Fibroblast of upper back skin (primary cell): Measurements from ENCODE around the gene PCSK5.

Source experiments
- DNase-seq: peaks from one replicate; pipeline ENCODE4 v3.0.0-alpha.2; 2013

The PCSK5 gene

DNA sequence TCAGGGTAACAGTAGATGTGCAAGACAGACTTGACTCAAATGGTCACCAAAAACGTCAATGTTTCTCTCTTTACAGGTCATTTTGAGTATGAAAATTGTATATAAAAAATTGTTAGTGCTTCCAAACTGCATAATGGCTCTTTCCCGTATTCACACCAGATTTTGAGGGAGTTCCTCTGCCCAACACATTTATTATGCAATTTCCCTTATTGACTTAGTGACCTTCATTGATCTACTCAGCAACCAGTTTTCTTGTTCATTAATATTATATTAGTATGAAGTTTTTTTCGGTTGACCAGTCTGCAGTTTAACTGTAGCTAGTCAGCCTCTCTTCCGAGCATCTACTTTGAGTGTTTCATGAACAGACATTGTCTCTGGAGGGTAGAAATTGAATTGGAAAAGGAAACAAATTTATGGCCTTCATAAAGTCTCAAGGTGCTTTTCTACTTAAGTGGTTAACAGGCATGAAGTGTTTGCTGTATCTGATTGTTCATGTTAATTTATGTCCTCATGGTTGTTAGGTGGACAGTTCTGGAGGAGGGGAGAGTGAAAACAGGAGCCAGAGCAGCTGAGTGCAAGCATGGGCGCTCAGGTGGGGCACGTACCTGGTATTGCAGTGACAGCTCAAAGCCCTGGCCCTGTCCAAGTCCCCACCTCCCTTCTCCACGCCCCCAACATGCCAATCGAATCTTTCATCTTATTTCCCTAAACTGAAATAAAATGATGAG is 263.6 kb downstream of the PCSK5 start:
- no peak for DNase-seq

DNA sequence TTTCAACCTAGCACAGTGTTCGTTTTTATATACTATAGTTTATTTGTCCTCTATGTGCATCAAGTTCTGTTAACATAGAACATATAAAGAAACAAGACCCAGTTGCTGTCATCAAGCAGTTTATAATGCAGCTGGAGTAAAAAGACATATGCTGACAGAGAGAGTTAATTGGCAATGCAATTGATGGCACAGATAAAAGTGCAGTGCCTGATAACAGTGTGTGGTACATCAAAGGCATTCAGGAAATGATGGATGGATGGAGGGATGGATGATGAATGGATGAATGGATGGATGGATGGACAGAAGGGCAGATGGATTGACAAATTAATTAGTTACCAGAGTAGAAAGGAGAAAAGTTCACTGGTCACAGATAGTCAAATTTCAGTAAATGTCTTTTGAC is 264.9 kb downstream of the PCSK5 start:
- DNase-seq: no peak

DNA sequence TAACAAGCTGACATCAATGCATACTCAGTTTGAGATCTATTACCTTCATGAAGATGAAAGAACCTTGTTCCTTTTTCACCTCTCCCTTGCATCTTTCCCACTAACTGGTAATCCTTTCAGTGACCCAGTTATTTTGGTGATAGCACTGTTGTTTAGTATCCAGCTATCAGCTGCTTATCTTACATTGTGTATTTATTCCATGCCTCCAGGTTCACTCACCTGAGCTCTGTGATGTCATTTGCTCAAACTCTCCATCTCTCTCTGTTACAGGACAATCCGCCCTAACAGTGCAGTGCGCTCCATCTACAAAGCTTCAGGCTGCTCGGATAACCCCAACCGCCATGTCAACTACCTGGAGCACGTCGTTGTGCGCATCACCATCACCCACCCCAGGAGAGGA is 268.2 kb downstream of the PCSK5 start:
- no peak for DNase-seq

DNA sequence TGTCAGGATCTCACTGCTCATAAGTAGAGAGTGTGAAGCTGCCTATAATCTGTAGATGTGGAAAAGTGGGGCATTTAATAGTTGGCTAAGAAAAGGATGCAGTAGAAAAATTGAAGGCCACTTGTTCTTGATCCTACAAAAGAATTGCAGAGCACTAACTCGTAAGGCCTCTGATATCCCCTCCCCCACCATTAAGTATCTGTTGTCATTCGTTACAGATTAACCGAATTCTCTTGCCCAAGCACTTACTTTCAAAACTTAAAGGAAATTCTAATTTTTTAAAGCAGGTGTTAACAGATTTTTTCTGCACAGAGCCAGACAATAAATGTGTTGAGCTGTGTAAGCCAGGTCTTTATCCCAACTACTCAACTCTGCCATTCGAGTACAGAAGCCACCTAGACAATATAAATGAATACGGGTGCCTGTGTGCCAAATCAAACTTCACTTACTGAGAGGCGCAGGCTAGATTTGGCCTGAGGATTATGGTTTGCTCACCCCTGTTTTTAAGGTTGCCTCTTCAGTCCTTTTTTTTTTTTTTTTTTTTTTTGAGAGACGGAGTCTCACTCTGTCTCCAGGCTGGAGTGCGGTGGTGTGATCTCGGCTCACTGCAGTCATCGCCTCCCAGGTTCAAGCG is 268.9 kb downstream of the PCSK5 start:
- DNase-seq: no peak

DNA sequence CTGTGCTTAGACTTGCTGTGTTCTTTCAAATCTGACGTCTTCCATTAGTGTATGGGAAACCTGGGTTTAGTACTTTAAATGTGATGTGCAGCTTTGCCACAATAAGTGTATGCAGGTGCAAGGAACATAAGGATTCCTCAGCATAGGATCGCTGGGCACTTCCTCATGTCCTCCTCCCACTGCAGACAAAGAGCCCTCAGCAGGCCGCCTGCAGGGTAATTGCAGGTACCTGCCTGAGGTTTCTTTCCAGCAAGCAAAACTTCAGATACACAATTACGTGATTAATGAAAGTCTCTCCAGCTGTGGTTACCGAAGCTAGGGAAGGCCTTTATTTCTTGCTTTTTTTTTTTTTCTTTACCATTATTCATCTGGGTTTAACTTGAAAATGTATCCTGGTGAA is 270.6 kb downstream of the PCSK5 start:
- no peak for DNase-seq

DNA sequence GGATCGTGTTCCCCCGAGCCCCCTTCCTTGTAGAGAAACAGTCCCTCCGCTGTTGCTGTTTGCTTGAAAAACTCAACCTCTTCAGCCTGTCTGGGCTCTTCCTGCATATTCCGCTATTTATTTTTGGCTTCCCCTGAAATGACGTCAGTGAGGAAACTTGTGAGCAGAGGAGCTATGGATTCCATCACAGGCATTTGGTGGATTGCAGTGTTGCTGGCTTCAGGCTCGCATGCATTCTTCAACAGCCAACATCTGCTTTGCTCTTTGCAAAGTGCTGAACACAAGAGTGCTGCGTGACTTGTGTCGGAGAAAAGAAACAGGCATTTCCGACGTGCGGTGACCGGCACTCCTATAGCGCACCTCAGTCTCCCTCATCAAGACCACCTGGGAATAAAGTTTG is 271.1 kb downstream of the PCSK5 start:
- DNase-seq: peak; percentile 94

DNA sequence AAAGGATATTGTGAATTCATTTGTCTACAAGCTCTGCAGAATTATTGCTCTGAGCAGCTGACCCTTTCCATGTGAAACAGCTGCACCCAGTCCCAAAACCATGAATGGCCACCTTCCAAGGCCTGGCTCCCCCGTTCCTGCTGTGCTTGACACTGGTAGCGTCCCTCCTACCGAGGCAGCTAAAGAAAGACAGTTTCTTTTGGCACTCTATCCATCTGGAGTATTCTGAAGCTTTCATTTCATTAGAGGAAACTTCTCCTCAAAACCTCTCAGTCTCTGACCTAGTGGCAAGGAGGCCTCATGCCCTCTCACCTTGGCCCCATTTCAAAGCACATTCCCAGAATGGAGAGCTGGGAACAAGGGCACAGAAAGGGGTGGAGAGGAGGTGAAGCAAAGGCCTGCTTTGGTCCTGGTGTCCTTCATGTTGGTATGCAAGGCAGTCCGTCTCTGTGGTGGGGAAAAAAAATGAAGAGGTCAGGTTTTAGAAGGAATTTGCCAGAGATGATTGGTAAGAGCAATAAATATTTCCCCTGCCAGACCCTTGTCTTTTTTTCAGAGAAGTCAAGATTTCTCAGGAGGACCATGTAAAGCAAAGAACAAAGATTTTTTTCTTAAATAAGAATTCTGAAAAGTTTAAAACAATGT is 271.7 kb downstream of the PCSK5 start:
- DNase-seq: peak; percentile 56

DNA sequence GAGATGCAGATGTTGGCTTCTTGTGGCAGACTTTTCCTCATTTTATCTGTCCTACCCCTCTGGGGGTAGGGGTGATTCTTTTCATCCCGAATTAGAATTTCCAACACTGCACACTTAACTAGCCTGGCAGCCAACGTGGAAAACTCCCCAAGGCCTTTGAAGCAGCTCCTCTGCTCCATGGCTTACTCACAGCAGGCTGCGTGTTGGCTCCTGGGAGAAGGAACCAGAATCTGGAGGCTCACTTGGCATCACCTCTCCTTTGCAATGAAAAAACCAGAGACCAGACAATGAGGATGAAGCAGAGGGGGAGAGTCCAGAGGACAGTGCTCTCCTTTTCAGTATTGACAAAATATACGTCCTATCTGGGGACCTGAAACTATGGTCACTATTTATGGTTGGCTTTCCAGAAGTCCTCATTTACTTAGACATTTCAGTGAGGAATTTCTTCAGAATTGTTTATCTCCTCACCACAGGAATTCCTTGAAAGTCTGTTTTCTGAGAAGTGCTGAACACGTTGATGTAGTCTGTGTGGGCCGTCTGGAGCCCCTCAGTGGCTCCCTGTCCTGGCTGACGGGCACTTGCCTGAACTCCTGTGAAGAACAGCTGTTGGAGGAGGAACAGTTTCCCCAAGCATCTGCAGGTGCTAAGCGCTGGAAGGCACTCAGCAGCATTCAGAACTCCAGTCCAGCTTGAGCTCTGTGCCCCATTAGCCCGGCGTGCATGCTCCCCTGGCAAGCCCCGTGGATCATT is 272.5 kb downstream of the PCSK5 start:
- peak; percentile 77 for DNase-seq

DNA sequence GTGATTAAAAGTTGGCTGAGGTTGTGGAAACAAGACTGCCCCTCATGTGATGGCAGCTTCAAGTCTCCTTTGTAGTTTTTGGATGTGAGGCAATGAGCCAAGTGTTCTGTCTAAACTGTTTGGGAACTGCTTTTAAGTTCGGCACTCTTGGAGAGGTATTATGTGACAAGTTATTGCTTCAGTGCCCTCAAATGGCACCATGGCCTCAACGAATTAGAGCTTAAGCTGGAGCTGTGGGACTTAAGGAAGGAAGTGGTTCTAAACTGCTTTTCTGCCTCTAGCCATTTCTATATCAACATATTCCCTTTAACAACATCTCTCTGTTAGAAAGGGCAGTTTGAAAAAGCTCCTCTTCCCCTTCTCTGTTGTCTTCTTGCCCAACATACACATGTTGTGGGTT is 276.1 kb downstream of the PCSK5 start:
- DNase-seq: no peak

DNA sequence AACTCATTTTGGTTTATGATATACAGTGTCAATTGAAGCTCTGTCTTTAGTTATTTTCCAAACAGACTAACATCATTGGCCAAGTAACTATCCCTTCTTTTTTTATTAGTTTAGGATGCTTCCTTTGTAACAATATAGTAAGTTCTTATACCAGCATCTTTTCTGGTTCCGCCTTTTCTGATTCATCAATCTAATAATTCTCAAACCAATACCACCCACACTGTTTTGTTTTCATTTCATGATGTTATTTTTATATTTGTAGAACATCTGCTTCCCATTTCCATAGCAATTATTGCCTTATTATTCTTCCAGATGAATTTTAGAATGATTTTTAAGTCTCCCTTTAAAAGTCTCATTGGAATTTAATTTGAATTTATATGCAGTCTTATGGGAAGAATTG is 285.7 kb downstream of the PCSK5 start:
- DNase-seq: no peak

DNA sequence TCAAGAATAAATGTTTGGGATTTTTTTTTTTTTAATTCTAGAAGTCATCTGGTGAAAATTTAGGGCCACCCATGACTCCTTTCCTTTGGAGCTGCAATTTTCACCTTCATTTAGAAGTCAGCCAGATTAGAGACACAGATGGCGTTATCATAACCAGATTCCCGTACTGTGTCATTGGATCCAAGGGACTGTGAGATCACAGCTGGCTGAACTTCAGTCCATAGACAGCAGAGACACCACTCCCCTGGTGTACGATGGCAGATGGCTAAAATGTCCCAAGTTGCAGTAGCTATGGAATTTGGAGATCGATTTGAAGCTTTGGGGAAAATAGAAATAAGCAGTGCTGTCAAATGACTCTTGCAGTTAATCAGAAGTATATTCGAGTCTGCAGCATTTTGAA is 287.5 kb downstream of the PCSK5 start:
- DNase-seq: no peak

DNA sequence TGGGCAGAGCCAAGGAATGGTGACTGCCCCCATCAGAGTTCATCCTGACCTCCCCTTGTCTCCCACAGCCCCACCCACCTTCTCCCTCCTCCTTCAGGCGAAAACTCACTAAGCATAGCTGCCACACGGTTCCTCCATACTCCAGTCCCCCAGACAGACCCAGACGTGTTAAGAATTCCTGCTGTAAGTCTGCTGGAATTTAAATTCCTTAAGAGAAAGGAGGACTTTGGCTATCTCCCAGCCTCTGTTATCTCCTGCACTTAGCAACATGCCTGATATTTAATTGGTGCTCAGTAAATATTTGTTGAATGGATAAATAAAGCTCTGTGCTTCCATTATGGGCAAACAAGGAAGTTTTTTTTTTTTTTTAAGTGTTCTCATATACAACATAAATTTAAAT is 290.1 kb downstream of the PCSK5 start:
- peak; percentile 85 for DNase-seq

DNA sequence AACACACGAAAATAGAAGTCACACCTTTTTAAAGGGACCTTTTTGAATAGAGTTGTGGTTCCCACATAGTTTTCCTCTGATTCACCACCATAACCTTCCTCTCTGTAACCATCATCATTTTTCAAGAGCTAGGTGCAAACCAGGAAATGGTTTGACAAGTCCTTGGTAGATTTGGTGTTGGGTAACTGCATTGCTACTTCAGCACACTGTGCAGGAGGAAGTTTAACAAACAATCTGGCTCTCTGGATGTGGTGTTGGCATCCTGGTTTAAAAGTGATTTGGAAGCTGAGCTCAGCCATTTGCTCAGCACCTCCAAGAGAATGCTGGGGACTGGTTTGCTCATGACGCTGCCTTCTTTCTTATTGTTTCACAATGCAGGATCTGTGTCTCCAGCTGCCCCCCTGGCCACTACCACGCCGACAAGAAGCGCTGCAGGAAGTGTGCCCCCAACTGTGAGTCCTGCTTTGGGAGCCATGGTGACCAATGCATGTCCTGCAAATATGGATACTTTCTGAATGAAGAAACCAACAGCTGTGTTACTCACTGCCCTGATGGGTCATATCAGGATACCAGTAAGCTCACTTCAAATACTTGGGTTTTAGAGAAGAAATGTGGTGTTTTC is 290.7 kb downstream of the PCSK5 start:
- DNase-seq: peak; percentile 77

DNA sequence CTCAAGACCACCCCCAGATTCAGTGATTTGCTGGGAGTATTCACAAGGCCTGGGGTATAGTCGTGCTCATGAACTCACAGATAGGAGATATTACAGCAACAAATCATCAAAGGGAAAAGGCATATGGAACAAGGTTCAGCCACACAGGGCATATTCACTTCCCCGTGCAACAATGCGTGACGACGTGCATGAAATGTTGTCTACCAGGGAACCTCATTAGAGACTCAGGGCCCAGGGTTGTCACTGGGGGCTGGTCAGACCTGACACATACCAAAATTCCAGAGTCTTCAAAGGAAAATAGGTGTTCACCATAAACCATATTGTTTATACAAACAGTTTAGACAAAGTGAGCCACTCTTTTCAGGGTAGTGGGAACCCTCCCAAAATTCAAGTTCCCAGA is 291.3 kb downstream of the PCSK5 start:
- no peak for DNase-seq

DNA sequence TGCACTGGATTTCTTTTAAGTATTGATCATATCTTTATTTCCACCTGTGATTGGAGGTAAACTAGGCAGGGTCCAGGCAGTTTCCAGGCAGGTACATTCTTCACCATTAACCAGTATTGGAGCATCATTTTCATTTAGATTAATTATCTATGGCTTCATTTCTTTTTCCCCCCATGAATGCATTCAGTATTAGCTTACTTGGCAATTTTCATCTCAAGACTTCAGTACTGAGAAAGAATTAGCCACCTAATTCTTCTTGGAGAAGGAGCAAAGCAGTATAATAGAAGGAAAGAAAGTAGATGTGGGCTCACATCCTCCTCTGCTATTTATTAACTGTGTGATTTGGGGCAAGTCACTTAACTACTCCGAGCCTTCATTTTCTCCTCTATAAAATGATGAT is 295.0 kb downstream of the PCSK5 start:
- no peak for DNase-seq

DNA sequence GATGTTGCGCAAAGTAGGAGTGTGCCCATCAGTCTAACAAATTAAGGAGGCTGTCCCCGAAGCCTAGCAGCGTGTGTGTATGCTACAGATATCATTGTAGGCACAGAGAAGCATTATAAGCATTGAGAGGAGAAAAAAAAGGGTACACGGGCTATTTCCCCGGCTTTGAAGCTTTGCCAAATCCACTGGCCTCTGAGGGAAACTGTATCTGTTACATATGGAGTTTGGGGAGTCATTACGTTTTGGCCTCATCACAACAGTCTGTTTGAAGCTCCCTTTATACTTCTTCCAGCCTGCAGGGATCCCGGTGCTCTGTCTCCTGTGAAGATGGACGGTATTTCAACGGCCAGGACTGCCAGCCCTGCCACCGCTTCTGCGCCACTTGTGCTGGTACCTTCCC is 297.8 kb downstream of the PCSK5 start:
- no peak for DNase-seq

DNA sequence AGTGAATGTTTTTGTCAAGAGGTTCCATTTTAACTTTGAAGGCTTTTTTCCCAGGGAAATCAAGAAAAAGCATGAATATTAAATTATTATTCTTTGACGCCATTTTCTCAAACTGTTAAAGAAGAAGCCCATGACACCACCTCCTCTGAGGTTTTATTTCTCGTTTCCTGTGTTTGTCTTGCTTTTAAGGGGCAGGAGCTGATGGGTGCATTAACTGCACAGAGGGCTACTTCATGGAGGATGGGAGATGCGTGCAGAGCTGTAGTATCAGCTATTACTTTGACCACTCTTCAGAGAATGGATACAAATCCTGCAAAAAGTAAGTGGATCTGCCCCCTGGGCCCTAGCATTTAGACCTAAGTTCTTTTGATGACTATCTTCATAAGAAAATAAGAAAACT is 298.4 kb downstream of the PCSK5 start:
- no peak for DNase-seq

DNA sequence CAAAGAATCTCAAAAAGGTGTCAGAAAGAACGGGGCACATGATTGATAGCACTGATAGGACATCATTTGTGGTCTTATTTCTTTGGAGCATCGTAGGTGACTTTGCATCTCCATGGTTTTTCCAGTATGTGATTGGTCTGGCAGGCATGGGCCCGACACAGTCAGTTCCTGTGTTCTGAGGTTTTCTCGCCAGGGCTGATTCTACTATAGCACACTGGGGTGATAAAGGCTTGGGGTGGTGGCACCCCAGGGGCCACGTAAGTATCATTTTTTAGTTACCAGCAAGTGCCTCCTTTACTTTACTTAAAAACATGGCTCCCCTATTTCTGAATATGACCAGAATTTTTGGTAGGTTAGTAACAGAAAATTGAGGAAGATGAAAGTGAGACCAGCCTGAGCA is 301.0 kb downstream of the PCSK5 start:
- no peak for DNase-seq

DNA sequence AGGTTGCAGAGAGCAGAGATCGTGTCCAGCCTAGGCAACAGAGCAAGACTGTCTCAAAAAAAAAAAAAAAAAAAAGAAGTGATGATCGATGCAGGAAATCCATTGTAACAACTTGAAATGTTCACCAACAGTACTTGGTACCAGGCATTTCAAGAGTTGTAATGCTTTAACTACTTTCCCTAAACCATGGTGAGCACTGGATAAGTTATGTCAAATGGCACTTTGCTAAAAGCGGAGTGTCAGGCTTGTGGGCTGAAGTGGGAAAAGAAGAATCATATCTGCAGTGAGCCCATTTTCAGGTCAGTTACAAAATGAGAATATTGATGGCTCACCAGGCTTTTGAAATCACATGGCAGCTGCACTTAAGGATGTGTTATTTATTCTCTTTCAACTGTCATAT is 301.5 kb downstream of the PCSK5 start:
- DNase-seq: no peak

DNA sequence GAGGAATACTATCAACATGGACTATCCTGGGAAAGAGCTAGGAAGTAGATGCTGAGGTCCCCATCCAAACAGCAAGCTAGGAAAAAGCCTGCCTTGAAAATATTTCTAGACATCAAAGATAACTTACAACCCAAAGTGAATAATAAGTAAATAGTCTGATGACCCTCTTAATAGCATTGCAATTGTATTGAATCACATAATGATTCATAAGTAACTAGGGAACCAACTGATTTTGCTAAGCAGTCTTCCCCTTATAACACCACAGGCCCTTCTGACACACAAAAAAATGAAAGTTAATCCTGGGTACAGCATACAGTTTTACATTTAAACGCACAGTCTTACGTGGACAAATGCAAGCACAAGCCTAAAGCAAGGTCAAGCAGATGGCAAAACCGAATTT is 304.4 kb downstream of the PCSK5 start:
- peak; percentile 54 for DNase-seq

DNA sequence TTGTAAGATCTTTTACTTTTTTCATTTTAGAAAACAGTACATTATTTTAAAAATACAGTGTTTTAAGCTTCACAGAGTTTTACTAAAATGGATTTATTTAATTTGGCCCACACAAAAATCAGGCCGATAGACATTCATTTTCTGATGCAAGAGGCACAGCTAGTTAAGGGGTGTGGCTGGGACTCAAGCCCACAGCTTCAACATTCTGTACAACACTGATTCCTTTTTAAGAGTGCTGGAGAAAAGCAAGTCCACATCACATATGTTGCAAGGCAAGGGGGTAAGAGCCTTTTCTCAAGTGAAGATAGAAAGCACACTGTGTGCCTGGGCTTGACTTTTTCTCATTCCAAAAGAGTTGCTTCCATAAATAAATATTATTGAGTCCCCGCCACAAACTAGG is 307.9 kb downstream of the PCSK5 start:
- peak; percentile 68 for DNase-seq

DNA sequence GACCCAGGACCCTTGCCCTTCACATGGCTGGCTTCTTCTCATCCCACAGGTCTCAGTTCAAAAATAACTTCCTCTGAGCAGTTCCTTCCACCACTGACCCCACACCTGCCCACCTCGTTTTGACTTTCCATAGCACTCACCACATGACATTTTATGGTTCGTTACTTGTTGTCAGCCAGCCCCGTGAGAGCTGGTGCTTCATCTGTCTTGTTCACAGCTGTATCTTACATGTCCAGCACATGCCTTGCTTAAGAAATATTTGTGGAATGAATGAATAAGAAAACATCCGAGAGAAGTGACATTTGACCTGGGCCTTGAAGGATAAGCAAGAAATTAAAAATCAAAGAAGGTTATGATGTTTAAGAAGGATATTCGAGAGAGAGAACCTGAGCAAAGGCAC is 309.8 kb downstream of the PCSK5 start:
- no peak for DNase-seq

DNA sequence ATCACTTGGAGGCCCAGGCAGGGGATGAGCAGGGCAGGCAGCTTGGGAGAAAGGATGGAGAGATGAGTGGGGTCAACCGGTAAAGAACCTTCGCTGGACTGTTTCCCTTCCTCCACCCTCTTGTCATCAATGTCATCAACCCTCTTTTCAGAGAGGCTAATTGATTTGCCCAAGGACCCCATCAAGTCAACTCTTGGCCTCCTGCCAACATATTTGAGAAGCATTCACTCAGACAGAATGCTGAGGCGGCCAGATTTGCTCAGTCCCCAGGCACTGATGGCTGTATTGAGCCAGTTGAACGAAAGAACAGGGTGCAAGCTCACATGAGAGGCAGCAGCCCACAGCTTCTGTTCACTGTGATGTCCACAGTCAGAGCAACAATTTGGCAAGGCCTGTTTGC is 310.3 kb downstream of the PCSK5 start:
- no peak for DNase-seq
